ENCODE data around the gene SPOCK1. TPM values are rescaled to one million over a fixed set of nuclear protein-coding genes. Genes with fewer than 3 reads are reported as not detected.

Gene SPOCK1
- total RNA-seq, 1 donor = 231 TPM

GRCh38 chr5:137490591-137490990 lies 8.5 kb downstream of the SPOCK1 start:
- H3K79me2 ChIP-seq (ENCODE audit: insufficient read depth, low read length) = peaks cover 72% of the 10 kb centered on the region
- peak overlapping the region; percentile 93 for H3K27ac ChIP-seq (ENCODE audit: low read depth, low read length)
- peaks cover 52% of the 10 kb centered on the region for H3K4me1 ChIP-seq (ENCODE audit: insufficient read depth, low read length)
- no peaks in the 10 kb centered on the region for H3K9me3 ChIP-seq (ENCODE audit: low read depth, low read length)
- no peaks in the 10 kb centered on the region for H3K27me3 ChIP-seq (ENCODE audit: insufficient read depth, low read length)
- H3K36me3 ChIP-seq (ENCODE audit: insufficient read depth, low read length) = peaks cover 10% of the 10 kb centered on the region
- DNase-seq (ENCODE audit: insufficient read length, low spot score, missing footprints) = no peak
- TF ChIP-seq, protein P1, sequence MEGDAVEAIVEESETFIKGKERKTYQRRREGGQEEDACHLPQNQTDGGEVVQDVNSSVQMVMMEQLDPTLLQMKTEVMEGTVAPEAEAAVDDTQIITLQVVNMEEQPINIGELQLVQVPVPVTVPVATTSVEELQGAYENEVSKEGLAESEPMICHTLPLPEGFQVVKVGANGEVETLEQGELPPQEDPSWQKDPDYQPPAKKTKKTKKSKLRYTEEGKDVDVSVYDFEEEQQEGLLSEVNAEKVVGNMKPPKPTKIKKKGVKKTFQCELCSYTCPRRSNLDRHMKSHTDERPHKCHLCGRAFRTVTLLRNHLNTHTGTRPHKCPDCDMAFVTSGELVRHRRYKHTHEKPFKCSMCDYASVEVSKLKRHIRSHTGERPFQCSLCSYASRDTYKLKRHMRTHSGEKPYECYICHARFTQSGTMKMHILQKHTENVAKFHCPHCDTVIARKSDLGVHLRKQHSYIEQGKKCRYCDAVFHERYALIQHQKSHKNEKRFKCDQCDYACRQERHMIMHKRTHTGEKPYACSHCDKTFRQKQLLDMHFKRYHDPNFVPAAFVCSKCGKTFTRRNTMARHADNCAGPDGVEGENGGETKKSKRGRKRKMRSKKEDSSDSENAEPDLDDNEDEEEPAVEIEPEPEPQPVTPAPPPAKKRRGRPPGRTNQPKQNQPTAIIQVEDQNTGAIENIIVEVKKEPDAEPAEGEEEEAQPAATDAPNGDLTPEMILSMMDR (IDR thresholded peaks at IDR 0.05; ENCODE audit: extremely low read depth, low read depth, low read length) = no peak
- no peak overlapping the region for H2AFZ ChIP-seq (ENCODE audit: low read length)
- H3K4me3 ChIP-seq (ENCODE audit: insufficient read depth, low read length) = no peak overlapping the region
- H3K4me2 ChIP-seq (ENCODE audit: insufficient read depth, low read length) = no peak overlapping the region
- peaks cover 6% of the 10 kb centered on the region for H4K20me1 ChIP-seq (ENCODE audit: insufficient read depth, low read length)

DNA sequence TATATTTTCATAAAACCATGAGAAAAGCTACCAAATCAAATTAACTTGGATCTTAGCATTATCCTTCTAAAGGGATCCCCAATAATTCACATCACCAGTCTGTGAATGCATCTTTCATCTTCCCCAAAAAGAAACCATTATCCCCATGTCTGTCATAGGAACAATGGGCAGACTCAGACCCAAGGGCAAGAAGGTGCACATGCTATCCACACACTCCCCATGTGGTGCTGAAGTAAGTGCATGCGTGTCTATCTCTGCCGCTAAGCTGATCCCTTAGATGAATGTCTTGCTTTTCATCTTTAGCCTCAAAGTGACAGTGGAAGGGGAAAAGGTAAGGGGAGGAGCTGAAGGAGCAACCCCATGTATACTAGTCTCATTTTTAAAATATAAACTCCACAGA lies 10.2 kb downstream of the SPOCK1 start:
- no peaks in the 10 kb centered on the region for H3K9me3 ChIP-seq (ENCODE audit: low read depth, low read length)
- TF ChIP-seq, protein P1 (IDR thresholded peaks at IDR 0.05; ENCODE audit: extremely low read depth, low read depth, low read length) = no peak
- no peak overlapping the region for H2AFZ ChIP-seq (ENCODE audit: low read length)
- H3K27ac ChIP-seq (ENCODE audit: low read depth, low read length) = no peak overlapping the region
- DNase-seq (ENCODE audit: insufficient read length, low spot score, missing footprints) = no peak
- H3K4me3 ChIP-seq (ENCODE audit: insufficient read depth, low read length) = no peak overlapping the region
- peaks cover 7% of the 10 kb centered on the region for H3K36me3 ChIP-seq (ENCODE audit: insufficient read depth, low read length)
- peaks cover 6% of the 10 kb centered on the region for H4K20me1 ChIP-seq (ENCODE audit: insufficient read depth, low read length)
- H3K4me2 ChIP-seq (ENCODE audit: insufficient read depth, low read length) = no peak overlapping the region
- H3K4me1 ChIP-seq (ENCODE audit: insufficient read depth, low read length) = peaks cover 52% of the 10 kb centered on the region
- H3K79me2 ChIP-seq (ENCODE audit: insufficient read depth, low read length) = peaks cover 72% of the 10 kb centered on the region
- no peaks in the 10 kb centered on the region for H3K27me3 ChIP-seq (ENCODE audit: insufficient read depth, low read length)

- Histone ChIP-seq H2AFZ (ENCODE audit: low read length) (no peak overlapping the region), H3K27me3 (ENCODE audit: insufficient read depth, low read length) (no peaks in the 10 kb centered on the region), H3K4me3 (ENCODE audit: insufficient read depth, low read length) (no peak overlapping the region), H3K36me3 (ENCODE audit: insufficient read depth, low read length) (peaks cover 7% of the 10 kb centered on the region), H3K79me2 (ENCODE audit: insufficient read depth, low read length) (peaks cover 72% of the 10 kb centered on the region), H3K4me1 (ENCODE audit: insufficient read depth, low read length) (peaks cover 52% of the 10 kb centered on the region), H3K9me3 (ENCODE audit: low read depth, low read length) (no peaks in the 10 kb centered on the region), H3K4me2 (ENCODE audit: insufficient read depth, low read length) (no peak overlapping the region), H4K20me1 (ENCODE audit: insufficient read depth, low read length) (peaks cover 6% of the 10 kb centered on the region), H3K27ac (ENCODE audit: low read depth, low read length) (no peak overlapping the region)
- DNase-seq (ENCODE audit: insufficient read length, low spot score, missing footprints) = no peak
- TF ChIP-seq, protein P1 (IDR thresholded peaks at IDR 0.05; ENCODE audit: extremely low read depth, low read depth, low read length) = no peak
These were observed 10.6 kb downstream of the SPOCK1 start for GRCh38 chr5:137488516-137488915.

- Histone ChIP-seq H2AFZ (ENCODE audit: low read length) (no peak overlapping the region), H3K36me3 (ENCODE audit: insufficient read depth, low read length) (peaks cover 13% of the 10 kb centered on the region), H3K4me2 (ENCODE audit: insufficient read depth, low read length) (no peak overlapping the region), H3K79me2 (ENCODE audit: insufficient read depth, low read length) (peaks cover 68% of the 10 kb centered on the region), H4K20me1 (ENCODE audit: insufficient read depth, low read length) (peaks cover 7% of the 10 kb centered on the region), H3K4me3 (ENCODE audit: insufficient read depth, low read length) (no peak overlapping the region), H3K9me3 (ENCODE audit: low read depth, low read length) (no peaks in the 10 kb centered on the region), H3K4me1 (ENCODE audit: insufficient read depth, low read length) (peaks cover 47% of the 10 kb centered on the region), H3K27me3 (ENCODE audit: insufficient read depth, low read length) (no peaks in the 10 kb centered on the region), H3K27ac (ENCODE audit: low read depth, low read length) (peak overlapping the region; percentile 85)
- peak; percentile 76 for DNase-seq (ENCODE audit: insufficient read length, low spot score, missing footprints)
- TF ChIP-seq, protein P1 (IDR thresholded peaks at IDR 0.05; ENCODE audit: extremely low read depth, low read depth, low read length) = no peak
These were observed 11.5 kb downstream of the SPOCK1 start for GRCh38 chr5:137487600-137487999.
